ENCODE data around the gene MLPH.

MLPH gene

DNA sequence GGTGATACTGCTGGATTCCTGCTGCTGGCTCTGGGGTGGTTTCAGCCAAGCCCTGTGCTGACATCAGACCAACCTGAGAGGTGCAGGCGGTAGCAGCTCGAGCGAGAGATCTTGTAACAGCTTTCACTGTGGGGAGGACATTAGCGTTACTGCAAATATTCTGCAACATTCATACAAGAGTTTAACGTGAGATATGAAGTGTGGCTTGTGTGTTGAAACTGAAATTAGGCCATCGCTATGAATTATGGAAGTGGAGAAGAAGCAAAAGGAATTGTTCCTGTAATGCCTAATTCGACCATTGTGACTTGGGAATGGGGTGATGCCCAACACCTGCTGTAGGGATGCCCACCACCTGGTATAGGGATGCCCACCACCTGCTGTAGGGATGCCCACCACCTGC lies 6.5 kb upstream of the MLPH start:
- DNase-seq (ENCODE audit: low read depth in 2 of 2) = no peak

DNA sequence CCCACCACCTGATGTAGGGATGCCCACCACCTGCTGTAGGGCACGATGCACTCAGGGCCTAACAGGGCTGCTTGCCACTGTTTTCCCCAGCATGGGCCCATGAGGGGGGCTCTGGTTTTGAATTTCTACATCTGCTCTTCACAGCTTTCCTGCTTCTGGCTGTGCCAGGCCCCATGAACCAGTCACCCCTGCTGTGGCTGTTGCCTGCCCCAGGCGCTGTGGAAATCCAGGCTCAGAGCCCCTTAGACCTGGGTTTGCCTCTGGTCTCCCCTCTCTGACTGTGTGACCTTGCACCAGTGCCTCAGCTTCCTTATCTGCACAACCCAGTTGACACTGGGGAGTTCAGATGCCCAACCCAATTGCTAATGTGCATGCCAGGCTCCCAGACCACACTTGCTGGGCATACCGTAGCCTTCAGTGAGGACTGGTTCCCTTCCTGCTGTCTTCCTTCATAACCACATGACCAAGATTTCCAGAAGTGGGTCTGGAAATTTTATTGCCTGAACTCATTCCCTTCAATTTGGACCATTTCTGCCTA lies 6.0 kb upstream of the MLPH start:
- no peak for DNase-seq (ENCODE audit: low read depth in 2 of 2)

DNA sequence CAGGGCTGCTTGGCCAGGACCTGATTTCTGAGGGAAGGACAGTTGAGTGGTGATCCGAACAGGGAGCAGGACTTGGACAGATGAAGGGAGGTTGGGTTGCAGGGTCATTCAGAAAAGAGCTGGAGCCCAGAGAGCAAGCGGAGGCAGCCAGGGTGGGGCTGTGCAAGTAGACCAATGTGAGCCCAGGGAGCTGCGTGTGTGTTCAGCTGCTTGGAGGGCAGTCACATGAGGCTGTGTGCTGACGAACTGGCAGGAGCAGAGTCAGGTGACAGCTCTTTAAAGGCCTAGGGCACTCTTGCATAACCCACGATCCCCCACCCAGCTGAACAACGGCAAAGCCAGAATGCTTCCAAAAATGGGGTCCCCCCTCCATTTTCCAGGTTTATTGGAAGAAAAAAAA lies 4.6 kb upstream of the MLPH start:
- DNase-seq (ENCODE audit: low read depth in 2 of 2) = no peak

DNA sequence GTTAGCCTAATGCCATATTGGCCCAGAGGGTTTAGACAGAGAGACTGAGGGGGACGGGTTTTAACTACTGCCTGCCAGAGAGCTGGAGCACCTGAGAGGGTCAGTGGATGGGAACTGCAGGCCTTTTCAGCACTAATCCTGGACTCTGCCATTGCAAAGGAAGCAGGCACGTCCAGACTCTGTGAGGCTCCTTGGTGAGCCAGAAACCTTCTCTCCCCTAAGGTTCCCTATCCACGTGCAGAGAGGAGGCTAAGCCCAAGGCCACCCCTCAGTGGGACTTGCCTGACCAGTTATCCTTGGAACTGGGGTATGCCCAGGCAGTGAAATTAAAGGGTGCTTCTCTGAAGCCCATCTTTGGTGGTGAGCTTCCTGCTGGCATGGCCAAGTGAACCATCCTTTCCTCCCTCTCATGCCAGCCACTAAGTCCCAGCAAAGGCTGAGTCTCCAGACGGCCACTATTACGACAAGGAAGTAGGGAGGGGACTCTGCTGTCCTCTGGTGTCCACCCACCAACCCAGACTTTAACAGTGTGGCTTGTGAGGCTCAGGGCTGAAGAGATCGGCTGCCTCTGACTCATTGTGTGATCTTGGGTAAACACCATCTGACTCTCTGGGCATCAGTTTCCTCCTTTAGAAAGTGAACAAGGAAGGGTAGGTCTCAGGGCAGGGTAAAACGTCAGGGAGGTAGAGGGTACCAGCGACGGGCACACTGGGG lies 3.9 kb upstream of the MLPH start:
- DNase-seq (ENCODE audit: low read depth in 2 of 2) = no peak

DNA sequence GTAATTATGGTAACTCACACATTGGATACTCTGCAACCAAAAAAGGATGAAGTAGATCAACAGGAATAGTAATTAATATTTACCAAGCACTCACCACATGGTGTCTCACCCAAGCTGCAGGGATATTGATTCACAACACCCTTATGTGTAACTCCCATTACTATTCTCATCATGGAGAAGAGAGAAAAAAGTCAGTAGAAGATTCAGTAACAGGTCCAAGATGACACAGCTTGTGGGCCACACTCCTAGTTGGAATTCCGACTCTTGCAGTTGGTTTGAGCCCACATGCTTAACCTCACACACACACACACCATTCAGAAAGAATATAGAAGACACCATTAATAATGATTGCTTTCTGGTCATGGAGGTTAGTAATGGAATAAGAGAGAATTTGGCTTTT lies 1.7 kb upstream of the MLPH start:
- no peak for DNase-seq (ENCODE audit: low read depth in 2 of 2)

DNA sequence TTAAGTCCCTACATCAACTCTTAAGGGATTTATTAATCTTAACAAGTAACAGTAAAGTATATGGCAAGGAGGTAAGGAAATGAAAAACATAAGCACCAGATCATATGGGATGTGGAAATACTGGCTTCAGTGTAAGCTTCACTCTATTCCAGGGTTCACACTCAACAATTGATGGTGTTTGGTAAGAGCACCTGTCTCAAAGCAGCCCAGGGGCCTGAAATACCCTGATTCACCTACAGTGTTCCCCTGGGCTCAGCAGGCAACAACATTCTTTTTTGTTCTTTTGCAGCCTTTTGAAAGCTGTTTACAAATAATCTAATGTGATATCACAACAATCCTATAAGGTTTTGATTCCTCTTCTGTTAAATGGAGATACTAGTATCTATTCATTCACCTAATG lies 1.2 kb upstream of the MLPH start:
- DNase-seq (ENCODE audit: low read depth in 2 of 2) = no peak

DNA sequence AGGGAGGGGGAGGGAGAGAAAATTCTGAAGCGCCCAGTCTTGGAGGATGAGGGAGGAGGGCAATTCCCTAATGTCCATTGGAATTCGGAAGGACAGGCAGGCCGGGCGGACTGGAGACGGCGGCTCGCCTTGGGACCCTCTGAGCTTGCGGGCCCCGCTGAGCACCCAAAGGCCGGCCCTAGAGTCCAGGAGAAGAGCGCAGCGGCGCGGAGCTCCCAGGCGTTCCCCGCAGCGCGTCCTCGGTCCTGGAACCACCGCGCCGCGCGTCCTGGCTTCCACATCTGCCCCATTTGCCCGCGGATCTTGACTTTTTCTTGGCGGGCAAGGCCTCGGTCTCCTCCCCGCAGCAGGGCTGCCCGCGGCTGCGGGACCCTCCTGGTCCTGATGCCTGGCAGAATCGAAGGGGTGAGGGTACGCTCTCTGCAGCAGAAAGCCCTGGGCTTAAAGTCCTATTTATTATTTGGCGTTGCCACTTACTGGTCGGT lies 675 bp upstream of the MLPH start:
- no peak for DNase-seq (ENCODE audit: low read depth in 2 of 2)

DNA sequence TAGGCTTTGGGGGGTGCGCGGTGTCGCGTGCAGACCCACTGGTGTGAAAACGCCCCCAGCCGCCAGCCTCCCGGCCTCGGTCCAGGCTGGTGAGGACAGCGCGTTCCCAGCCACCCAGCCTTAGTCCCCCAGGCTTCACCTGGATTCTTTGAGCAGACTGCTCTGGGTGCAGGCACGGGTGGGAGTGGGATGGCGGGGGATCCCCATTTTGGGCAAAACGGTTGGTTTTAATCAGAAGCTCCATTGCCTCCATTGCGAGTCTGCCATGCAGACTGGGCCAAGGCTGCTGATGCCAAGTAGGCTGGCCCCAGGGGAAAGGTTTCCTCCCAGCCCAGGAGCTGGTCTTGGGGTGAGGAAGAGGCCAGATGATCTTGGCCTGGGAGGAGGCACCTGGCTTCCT lies 445 bp downstream of the MLPH start:
- no peak for DNase-seq (ENCODE audit: low read depth in 2 of 2)

DNA sequence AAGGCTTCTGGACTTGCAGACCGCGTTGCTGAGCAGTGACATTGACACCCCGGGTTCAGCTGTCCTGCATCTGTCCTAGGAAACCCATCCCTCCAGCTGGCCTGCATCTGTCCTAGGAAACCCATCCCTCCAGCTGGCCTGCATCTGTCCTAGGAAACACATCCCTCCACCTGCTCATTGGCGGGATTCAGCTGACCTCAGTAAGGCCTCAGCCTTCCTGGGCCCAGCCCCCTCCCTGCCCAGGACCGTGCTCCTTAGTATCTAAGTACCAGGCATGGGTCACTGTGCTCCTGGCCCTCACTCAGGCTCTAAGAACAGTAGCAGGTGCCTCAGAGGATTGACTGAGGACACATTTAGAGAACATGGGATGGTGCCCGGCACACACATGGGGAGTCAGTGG lies 1.2 kb downstream of the MLPH start:
- no peak for DNase-seq (ENCODE audit: low read depth in 2 of 2)

DNA sequence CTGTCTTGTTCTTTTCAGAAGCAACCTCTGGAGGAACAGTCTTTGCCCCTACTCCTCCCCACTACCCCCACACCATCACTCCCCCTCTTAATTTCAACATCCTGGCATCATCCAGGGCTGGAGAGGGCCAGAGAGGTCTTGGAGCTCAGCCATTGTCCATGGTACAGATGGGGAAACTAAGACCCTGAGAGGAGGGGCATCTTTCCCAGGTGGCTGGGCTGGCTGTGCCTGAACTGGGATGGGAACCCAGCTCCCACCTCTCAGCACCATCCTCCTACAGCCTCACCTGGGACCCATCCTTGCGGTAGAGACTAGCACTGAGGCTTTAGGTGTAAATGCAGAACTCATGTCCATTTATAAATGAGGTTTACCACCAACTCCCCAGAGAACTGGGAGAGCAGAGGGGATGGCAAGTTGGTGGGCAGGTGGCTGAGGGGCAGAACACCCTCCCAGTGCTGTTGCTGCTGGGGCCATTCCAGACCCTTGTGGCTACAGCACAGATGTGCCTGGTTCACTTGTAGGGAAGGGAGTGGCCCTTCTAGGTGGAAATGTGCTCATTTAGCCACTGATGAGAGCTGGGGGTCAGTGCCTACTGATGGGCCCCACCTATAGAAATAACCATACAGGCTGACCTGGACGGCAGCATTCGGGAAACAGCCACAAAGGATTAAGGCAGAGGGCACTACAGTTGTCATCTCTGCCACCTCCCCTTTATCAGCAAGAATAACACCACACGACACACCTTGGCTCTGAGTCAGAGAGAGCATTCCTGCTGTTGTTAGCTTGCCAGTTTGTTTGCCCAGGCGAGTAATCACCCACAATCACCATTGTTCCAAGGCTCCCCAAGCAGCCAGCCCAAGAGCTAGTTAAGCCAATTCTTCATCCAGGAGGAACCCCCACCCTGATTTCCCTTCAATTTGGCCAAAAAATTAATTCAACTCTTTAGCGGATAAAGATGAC lies 2.1 kb downstream of the MLPH start:
- DNase-seq (ENCODE audit: low read depth in 2 of 2) = no peak

DNA sequence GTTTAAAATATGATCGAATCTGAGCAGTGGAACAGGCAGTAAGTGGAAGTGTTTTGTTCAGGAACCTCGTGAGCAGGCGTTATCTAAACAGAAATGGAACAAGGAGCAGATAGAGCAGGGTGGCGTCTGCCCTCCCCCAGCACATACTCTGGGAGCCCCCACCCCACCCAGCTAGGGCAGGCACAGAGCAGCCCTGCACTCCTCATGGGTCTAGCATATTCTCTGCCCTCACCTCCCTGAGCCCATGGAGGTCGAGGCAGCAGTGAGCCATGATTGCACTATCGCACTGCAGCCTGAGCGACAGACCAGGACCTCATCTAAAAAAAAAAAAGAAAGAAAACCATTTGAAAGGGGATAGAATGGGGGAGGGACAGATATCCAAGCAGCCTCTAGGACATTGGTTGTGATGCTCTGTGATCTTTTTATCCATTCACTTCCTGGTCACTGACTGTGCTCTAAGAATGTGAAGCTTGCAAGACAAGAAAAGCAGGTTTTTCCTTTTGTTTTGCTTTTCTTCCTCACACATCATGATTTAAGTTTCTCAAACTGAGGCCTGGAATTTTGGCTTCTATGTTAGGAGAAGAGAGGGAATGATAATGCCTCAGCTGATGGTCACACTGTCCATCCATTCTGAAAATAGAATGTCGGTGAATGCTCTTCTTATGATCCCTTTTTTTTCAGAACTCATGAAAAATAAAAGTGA lies 3.1 kb downstream of the MLPH start:
- no peak for DNase-seq (ENCODE audit: low read depth in 2 of 2)

DNA sequence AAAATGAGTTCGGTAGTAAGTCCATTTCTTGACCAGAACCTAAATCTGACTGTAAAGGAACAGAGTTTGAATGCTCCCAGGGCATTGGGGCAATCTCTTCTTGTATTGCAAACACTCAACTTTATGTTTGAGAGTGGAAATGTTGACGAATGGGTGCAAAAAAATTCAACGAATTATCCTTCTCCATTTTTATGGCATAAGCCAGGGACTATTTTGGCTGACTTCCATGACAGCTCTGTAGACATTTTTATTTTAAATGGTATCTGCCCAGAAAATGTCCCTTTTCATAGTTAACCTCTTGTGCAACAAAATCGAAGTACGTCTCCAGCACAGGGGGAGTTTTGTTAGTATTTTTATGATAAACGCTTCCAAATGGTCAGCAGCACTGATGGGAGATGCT lies 3.7 kb downstream of the MLPH start:
- no peak for DNase-seq (ENCODE audit: low read depth in 2 of 2)

DNA sequence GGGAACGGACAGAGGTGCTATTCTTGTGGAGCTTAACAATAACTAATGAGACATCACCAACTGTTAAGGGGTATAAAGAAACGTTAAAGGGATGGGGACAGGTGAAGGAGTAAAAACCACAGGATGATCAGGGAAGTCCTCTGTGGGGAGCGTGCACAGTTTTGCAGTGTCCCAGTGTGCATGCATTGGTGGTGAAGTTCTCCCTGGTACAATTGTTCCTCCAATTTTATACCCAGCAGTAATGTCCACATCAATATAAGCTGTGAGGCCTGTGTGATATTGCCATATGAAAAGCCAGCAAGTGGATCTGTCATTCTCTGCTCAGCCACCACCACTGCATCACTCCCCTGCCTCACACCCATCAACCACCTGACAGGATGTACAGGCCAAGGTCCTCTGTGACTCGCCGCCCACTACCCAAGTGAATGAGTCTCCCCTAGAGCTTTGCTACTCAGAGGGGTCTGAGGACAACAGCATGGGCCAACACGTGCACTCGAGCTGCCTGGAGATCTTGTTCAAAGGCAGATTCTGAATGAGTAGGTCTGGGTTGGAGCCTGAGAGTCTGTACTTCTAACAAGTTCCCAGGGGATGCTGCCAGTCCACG lies 4.6 kb downstream of the MLPH start:
- DNase-seq (ENCODE audit: low read depth in 2 of 2) = no peak

DNA sequence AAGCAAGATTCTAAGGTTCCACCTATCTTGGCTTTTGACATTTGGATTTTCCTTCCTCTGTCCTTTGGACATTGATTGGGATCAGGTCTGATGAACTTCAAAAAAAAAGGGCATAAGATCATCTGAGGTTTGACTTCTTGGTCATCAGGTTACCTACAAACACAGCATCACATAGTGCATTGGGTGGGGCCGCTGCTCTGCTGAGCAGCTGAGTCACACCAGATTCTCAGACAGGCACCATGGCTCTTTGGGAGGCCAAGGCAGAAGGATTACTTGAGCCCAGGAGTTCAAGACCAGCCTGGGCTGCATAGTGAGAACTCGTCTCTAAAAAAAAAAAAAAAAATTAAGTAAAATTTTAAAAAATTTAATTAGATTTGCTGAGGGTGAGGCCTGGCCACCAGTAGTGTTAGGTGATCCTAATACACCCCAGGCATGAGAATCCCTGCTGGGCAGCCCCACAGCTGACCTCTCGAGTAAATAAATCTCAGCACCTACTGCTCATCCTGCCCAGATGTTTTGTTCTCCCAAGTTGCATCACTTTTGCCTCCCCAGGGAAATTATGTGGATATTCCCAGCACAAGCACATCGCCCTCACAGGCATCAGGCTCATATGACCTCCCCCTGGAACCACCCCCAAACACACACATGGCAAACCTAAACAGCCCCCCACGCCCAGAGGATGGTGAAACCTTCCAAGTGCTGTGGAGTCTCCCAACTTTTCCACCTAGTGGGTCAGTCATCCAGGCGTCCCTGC lies 5.3 kb downstream of the MLPH start:
- DNase-seq (ENCODE audit: low read depth in 2 of 2) = no peak

DNA sequence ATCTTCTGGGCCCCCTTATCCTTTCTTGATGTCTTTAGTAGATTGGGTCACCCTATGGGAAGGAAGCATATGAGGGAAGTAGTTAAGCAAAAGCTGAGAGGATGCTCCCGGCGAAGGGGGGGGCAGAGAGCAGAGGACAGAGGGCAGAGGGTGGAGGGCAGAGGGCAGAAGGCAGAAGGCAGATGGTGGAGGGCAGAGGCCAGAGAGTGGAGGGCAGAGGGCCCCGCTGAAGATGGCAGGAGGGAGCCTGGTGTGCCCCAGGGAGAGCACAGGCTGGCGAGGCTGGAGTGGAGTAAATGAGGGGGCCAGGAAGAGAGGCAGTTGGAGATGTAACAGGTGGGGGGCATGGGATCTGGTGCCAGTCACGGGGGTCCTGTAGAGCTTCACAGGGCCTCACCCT lies 7.0 kb downstream of the MLPH start:
- no peak for DNase-seq (ENCODE audit: low read depth in 2 of 2)

DNA sequence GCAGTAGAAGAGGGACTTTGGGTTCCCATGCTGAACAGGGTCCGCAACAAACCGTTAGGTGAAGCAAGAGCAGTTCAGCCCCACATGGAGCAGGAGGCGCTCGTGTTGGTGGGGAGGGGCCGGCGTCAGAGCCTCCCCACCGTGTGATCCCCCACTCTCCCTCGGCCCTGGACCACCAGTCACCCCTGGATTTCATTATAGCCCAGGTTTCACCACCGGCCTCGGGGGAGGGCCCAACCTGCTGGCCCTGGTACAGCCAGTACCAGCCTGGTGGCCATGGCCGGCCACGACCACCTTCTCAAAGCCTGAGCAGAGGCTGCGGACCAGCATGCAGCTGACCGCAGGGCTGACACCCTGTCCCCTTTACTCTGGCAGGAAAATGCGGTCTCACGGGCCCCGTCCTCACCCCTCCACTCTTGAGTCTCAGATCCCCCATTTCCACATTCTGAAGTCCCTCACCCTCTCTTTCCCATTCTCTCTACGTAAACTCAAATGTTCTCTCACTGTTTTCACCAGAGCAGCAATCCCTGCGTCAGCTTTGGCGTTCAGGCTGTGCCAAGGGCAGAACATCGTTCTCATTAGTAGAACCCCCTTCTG lies 8.6 kb downstream of the MLPH start:
- DNase-seq (ENCODE audit: low read depth in 2 of 2) = no peak

DNA sequence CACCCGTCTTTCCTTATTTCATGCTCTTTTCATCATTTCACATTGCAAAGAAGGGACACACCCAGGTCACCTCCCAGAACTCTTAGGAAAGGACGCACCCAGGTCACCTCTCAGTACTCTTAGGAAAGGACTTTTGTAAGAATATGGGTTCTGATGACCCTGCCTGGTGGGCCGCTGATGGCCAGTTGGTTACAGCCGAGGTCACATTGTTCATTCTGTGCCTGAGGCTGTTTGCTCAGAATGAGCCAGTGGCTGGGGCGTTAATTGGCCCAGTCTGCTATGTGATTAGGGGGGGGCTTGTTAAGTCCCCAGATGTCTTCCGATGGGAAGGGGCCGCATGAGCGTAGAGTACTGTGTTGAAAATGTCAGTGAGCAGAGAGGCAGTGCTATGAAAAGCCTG lies 9.4 kb downstream of the MLPH start:
- no peak for DNase-seq (ENCODE audit: low read depth in 2 of 2)

DNA sequence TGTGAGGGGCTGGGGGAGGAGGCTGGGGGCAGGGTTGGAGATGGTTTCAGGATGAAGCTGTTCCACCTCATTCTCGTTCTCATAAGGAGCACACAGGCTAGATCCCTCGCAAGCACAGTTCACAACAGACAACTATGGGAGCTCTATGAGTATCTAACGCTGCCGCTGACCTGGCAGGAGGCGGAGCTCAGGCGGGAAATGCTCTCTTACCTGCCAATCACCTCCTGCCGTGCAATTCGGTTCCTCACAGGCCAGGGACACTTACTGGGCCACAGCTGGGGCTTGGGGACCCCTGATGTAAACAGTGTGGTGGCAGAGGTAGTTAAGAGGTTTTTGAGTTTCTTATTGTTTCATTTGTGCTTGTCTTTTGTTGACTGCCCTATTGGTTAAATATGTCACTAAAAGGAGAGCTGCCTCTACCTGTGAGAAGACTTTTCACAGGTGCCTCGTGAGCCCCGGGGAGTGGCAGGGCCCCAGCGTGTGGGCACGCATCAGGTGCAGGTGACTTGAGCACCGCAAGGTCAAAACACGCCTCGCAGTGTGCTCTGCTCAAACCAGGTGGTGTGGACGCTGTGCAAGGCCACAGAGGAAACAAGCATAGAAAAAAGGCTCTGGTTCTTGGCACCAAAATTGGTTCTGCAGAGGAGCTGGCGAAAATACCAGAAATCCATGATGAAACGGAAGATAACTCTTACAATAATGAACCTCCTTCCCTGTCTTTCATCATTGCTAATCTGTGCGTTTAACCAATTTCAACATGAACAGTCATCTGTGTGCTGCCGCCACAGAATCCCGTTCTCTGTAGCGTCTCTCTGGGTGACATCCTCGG lies 10.2 kb downstream of the MLPH start:
- DNase-seq (ENCODE audit: low read depth in 2 of 2) = no peak

DNA sequence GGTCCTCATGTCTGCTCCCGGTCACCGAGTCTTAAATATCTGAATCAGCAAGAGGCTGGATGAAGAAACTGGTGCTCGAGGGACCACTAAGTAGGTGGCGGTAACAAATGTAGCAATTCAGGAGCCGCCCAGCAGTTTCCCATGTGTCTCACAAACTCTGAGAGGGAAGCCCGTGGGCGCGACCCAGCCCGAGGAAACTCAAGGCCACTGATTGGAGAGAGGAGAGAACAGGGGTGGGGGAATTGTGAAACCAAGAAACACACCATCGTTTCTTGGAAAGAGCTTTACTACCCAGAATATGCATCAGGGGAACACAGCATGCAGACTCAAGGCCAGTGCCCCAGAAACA lies 10.8 kb downstream of the MLPH start:
- DNase-seq (ENCODE audit: low read depth in 2 of 2) = no peak

DNA sequence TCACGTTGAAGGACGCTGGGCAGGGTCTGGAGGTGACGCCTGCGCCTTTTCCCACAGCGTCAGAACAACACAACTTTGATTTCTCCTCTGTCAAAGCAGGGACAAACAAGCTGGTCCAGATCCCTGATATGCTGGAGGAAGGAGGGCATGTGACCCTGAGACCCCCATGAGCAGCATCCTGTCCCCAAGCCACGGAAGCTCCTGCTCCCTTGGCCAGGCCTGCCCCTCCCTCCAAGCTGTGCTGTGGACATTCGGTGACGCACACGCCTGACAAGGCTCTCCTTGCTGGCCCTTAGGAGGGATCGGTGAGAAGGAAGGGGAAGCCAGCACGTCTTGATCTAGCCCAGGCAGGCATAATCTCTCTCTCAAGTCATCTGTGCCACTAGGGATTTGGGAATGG lies 11.3 kb downstream of the MLPH start:
- DNase-seq (ENCODE audit: low read depth in 2 of 2) = no peak
